ENCODE results near the gene GPBAR1. TPM values are rescaled to one million over a fixed set of nuclear protein-coding genes. Genes with fewer than 3 reads are reported as not detected.

GPBAR1 gene
- total and polyA plus RNA-seq, 9 of the 15 experiments (the other 6 are each of a cell fraction or from before 2014, with no cell fraction given): not detected

DNA sequence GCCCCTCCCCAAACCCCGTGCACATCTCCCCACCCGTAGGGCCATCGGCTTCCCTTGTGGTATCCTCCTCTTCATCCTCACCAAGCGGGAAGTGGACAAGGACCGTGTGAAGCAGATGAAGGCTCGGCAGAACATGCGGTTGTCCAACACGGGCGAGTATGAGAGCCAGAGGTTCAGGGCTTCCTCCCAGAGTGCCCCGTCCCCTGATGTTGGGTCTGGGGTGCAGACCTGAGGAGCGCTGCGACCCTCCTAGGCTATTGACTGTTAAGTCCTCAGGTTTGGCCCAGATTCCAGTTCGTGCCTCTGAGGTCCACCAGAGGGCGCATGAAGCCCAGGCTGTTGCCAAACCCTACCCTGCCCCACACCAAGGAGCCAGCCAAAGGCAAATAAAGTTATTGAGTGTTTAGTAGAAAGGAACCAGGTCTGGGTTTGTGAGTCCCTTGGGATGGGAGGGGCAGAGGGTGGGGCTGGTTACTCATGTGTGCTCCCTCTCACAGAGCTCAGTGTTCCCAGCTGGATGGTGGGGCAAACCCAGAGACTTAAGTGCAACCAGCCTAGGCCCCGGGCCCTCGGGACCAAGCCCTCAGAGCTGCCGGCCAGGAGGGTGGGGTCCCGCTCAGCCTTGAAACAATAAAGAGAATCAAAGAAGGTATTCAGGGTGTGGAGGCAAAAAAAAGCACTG, 11.9 kb downstream of the GPBAR1 start (continued):
- TF ChIP-seq, protein P1, sequence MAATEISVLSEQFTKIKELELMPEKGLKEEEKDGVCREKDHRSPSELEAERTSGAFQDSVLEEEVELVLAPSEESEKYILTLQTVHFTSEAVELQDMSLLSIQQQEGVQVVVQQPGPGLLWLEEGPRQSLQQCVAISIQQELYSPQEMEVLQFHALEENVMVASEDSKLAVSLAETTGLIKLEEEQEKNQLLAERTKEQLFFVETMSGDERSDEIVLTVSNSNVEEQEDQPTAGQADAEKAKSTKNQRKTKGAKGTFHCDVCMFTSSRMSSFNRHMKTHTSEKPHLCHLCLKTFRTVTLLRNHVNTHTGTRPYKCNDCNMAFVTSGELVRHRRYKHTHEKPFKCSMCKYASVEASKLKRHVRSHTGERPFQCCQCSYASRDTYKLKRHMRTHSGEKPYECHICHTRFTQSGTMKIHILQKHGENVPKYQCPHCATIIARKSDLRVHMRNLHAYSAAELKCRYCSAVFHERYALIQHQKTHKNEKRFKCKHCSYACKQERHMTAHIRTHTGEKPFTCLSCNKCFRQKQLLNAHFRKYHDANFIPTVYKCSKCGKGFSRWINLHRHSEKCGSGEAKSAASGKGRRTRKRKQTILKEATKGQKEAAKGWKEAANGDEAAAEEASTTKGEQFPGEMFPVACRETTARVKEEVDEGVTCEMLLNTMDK (IDR thresholded peaks at IDR 0.05; ENCODE audit: borderline replicate concordance, insufficient read depth, low read depth, low read length, poor library complexity, severe bottlenecking): peak; percentile 80
- TF ChIP-seq, protein P2, sequence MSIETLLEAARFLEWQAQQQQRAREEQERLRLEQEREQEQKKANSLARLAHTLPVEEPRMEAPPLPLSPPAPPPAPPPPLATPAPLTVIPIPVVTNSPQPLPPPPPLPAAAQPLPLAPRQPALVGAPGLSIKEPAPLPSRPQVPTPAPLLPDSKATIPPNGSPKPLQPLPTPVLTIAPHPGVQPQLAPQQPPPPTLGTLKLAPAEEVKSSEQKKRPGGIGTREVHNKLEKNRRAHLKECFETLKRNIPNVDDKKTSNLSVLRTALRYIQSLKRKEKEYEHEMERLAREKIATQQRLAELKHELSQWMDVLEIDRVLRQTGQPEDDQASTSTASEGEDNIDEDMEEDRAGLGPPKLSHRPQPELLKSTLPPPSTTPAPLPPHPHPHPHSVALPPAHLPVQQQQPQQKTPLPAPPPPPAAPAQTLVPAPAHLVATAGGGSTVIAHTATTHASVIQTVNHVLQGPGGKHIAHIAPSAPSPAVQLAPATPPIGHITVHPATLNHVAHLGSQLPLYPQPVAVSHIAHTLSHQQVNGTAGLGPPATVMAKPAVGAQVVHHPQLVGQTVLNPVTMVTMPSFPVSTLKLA (conservative IDR thresholded peaks at IDR 0.05): peak in 1 of 2 experiments; percentile 49; a peak in 1 of 4 replicates
- TF ChIP-seq ZNF384 (IDR thresholded peaks at IDR 0.05; ENCODE audit: low read depth, low read length): 0 out of 2 replicates have a peak, but pooled peaks have one; percentile 33
- peak; percentile 51 to 81; a peak in 2 of 4 replicates for TF ChIP-seq MAZ (CRISPR knock-in tag; conservative IDR thresholded peaks at IDR 0.05 in 1 of 2, IDR thresholded peaks at IDR 0.05 in 1 of 2)
- TF ChIP-seq RB1 (IDR thresholded peaks at IDR 0.05; ENCODE audit: low read depth): 0 out of 2 replicates have a peak, but pooled peaks have one; percentile 31
- 0 out of 2 replicates have a peak, but pooled peaks have one; percentile 14 for TF ChIP-seq FOSL1 (tag; conservative IDR thresholded peaks at IDR 0.05)
- TF ChIP-seq, protein P3, sequence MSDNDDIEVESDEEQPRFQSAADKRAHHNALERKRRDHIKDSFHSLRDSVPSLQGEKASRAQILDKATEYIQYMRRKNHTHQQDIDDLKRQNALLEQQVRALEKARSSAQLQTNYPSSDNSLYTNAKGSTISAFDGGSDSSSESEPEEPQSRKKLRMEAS (CRISPR knock-in tag; IDR thresholded peaks at IDR 0.05): 0 out of 2 replicates have a peak, but pooled peaks have one; percentile 15
- peak; percentile 63 for TF ChIP-seq MYNN (IDR thresholded peaks at IDR 0.05)
- TF ChIP-seq MYNN (CRISPR knock-in tag; IDR thresholded peaks at IDR 0.05): no peak
- TF ChIP-seq, protein P4, sequence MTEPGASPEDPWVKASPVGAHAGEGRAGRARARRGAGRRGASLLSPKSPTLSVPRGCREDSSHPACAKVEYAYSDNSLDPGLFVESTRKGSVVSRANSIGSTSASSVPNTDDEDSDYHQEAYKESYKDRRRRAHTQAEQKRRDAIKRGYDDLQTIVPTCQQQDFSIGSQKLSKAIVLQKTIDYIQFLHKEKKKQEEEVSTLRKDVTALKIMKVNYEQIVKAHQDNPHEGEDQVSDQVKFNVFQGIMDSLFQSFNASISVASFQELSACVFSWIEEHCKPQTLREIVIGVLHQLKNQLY (CRISPR knock-in tag; conservative IDR thresholded peaks at IDR 0.05): no peak
- TF ChIP-seq, protein P5, sequence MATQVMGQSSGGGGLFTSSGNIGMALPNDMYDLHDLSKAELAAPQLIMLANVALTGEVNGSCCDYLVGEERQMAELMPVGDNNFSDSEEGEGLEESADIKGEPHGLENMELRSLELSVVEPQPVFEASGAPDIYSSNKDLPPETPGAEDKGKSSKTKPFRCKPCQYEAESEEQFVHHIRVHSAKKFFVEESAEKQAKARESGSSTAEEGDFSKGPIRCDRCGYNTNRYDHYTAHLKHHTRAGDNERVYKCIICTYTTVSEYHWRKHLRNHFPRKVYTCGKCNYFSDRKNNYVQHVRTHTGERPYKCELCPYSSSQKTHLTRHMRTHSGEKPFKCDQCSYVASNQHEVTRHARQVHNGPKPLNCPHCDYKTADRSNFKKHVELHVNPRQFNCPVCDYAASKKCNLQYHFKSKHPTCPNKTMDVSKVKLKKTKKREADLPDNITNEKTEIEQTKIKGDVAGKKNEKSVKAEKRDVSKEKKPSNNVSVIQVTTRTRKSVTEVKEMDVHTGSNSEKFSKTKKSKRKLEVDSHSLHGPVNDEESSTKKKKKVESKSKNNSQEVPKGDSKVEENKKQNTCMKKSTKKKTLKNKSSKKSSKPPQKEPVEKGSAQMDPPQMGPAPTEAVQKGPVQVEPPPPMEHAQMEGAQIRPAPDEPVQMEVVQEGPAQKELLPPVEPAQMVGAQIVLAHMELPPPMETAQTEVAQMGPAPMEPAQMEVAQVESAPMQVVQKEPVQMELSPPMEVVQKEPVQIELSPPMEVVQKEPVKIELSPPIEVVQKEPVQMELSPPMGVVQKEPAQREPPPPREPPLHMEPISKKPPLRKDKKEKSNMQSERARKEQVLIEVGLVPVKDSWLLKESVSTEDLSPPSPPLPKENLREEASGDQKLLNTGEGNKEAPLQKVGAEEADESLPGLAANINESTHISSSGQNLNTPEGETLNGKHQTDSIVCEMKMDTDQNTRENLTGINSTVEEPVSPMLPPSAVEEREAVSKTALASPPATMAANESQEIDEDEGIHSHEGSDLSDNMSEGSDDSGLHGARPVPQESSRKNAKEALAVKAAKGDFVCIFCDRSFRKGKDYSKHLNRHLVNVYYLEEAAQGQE (IDR thresholded peaks at IDR 0.05; ENCODE audit: borderline replicate concordance): peak; percentile 66
- TF ChIP-seq, protein P5 (CRISPR knock-in tag; IDR thresholded peaks at IDR 0.05; ENCODE audit: low read depth): no peak
- TF ChIP-seq SUPT5H (IDR thresholded peaks at IDR 0.05): peak; percentile 42; the same call in 1 of the 2 replicates

All from K562 (cell line).